ENCODE data around the gene NDST3. TPM values are rescaled to one million over a fixed set of nuclear protein-coding genes. Genes with fewer than 3 reads are reported as not detected.

The NDST3 gene
- polyA plus RNA-seq, 1 experiment, result not detected

- ChIA-PET CTCF (interaction anchor here (2.0 kb wide), 1 partner anchor 11 kb away, joined by 10 read pairs; no protein-coding TSS in a partner anchor), POLR2A (no interaction called here)
- no peak for DNase-seq (ENCODE audit: low read depth)
- H3K36me3 ChIP-seq (ENCODE audit: control insufficient read depth, insufficient read depth, low read length), result no peaks in the 10 kb centered on the region
- H3K27me3 ChIP-seq (ENCODE audit: control insufficient read depth, insufficient read depth, low read length), result no peaks in the 10 kb centered on the region
- H3K4me3 ChIP-seq (ENCODE audit: low read depth, low read length), result no peak overlapping the region
- TF ChIP-seq CTCF (IDR thresholded peaks at IDR 0.05; ENCODE audit: insufficient read depth, low read depth, low read length), result no peak
These were observed 201.4 kb downstream of the NDST3 start for GRCh38 chr4:118235566-118236120.

GRCh38 chr4:118237531-118237930 lies 203.2 kb downstream of the NDST3 start:
- no peak for DNase-seq (ENCODE audit: low read depth)
- H3K27me3 ChIP-seq (ENCODE audit: control insufficient read depth, insufficient read depth, low read length), result no peaks in the 10 kb centered on the region
- no peak overlapping the region for H3K4me3 ChIP-seq (ENCODE audit: low read depth, low read length)
- TF ChIP-seq CTCF (IDR thresholded peaks at IDR 0.05; ENCODE audit: insufficient read depth, low read depth, low read length), result no peak
- ChIA-PET CTCF (no interaction called here), POLR2A (no interaction called here)
- no peaks in the 10 kb centered on the region for H3K36me3 ChIP-seq (ENCODE audit: control insufficient read depth, insufficient read depth, low read length)

GRCh38 chr4:118249890-118250289 lies 215.6 kb downstream of the NDST3 start:
- ChIA-PET POLR2A (no interaction called here), CTCF (no interaction called here)
- Histone ChIP-seq H3K36me3 (ENCODE audit: control insufficient read depth, insufficient read depth, low read length) (no peaks in the 10 kb centered on the region), H3K27me3 (ENCODE audit: control insufficient read depth, insufficient read depth, low read length) (no peaks in the 10 kb centered on the region), H3K4me3 (ENCODE audit: low read depth, low read length) (no peak overlapping the region)
- no peak for TF ChIP-seq CTCF (IDR thresholded peaks at IDR 0.05; ENCODE audit: insufficient read depth, low read depth, low read length)
- no peak for DNase-seq (ENCODE audit: low read depth)

GRCh38 chr4:118254368-118254767 lies 220.1 kb downstream of the NDST3 start:
- Histone ChIP-seq H3K27me3 (ENCODE audit: control insufficient read depth, insufficient read depth, low read length) (no peaks in the 10 kb centered on the region), H3K4me3 (ENCODE audit: low read depth, low read length) (no peak overlapping the region), H3K36me3 (ENCODE audit: control insufficient read depth, insufficient read depth, low read length) (no peaks in the 10 kb centered on the region)
- ChIA-PET POLR2A (no interaction called here), CTCF (no interaction called here)
- DNase-seq (ENCODE audit: low read depth), result no peak
- no peak for TF ChIP-seq CTCF (IDR thresholded peaks at IDR 0.05; ENCODE audit: insufficient read depth, low read depth, low read length)

- H3K36me3 ChIP-seq (ENCODE audit: control insufficient read depth, insufficient read depth, low read length), result no peaks in the 10 kb centered on the region
- DNase-seq (ENCODE audit: low read depth), result no peak
- no peak for TF ChIP-seq CTCF (IDR thresholded peaks at IDR 0.05; ENCODE audit: insufficient read depth, low read depth, low read length)
- ChIA-PET CTCF (no interaction called here), POLR2A (no interaction called here)
- H3K27me3 ChIP-seq (ENCODE audit: control insufficient read depth, insufficient read depth, low read length), result peaks cover 2% of the 10 kb centered on the region; the same call in 1 of the 2 replicates
- H3K4me3 ChIP-seq (ENCODE audit: low read depth, low read length), result no peak overlapping the region
These were observed 224.8 kb downstream of the NDST3 start for GRCh38 chr4:118259111-118259510.

Measured in BJ (cell line).